ENCODE results near the gene MAT2A.
A peak's percentile ranks its signal among the peaks of the same experiment; 100 is the strongest.
"Not testable (repeated sequence)": the region's sequence is repeated elsewhere in the genome, so short reads cannot be mapped to it uniquely, and the experiment has no call there.

The MAT2A gene

GRCh38 chr2:85541753-85542457, 2.9 kb downstream of the MAT2A start:
- no peak overlapping the region for H3K27ac ChIP-seq
- TF ChIP-seq ZFX (IDR thresholded peaks at IDR 0.05), result no peak
- TF ChIP-seq, protein P1, sequence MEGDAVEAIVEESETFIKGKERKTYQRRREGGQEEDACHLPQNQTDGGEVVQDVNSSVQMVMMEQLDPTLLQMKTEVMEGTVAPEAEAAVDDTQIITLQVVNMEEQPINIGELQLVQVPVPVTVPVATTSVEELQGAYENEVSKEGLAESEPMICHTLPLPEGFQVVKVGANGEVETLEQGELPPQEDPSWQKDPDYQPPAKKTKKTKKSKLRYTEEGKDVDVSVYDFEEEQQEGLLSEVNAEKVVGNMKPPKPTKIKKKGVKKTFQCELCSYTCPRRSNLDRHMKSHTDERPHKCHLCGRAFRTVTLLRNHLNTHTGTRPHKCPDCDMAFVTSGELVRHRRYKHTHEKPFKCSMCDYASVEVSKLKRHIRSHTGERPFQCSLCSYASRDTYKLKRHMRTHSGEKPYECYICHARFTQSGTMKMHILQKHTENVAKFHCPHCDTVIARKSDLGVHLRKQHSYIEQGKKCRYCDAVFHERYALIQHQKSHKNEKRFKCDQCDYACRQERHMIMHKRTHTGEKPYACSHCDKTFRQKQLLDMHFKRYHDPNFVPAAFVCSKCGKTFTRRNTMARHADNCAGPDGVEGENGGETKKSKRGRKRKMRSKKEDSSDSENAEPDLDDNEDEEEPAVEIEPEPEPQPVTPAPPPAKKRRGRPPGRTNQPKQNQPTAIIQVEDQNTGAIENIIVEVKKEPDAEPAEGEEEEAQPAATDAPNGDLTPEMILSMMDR (conservative IDR thresholded peaks at IDR 0.05), result no peak

- no peak overlapping the region for H3K27ac ChIP-seq
- TF ChIP-seq ZFX (IDR thresholded peaks at IDR 0.05), result no peak
- TF ChIP-seq, protein P1 (conservative IDR thresholded peaks at IDR 0.05), result no peak
Observed at GRCh38 chr2:85542777-85543176, 3.8 kb downstream of the MAT2A start.

GRCh38 chr2:85544254-85544691, 5.3 kb downstream of the MAT2A start:
- not testable (repeated sequence) for H3K27ac ChIP-seq

- not testable (repeated sequence) for H3K27ac ChIP-seq
Observed at GRCh38 chr2:85544915-85545779, 6.2 kb downstream of the MAT2A start.

DNA sequence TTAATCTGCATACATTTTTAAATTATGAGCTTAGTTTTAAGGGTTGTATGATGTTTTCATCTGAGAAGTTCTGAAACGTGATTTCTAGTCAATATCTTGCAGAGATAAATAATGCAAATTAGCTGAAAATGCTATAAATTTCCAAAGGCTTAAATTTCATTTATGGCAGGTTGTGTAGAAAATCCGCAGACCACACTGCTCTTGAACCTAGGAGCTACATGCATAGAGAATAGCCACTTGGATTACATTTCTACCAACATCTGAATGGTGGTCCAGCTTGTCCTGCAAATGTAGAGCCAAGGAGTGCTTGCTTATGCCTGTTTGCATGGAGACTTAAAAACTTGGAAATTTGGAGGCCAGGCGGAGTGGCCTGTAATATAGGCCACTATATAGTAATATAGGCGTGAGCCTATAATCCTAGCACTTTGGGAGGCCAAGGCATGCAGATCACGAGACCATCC, 6.8 kb downstream of the MAT2A start:
- peak overlapping the region; percentile 1; the same call in 1 of the 2 replicates for H3K27ac ChIP-seq
- TF ChIP-seq, protein P1 (conservative IDR thresholded peaks at IDR 0.05), result no peak
- TF ChIP-seq ZFX (IDR thresholded peaks at IDR 0.05), result no peak

DNA sequence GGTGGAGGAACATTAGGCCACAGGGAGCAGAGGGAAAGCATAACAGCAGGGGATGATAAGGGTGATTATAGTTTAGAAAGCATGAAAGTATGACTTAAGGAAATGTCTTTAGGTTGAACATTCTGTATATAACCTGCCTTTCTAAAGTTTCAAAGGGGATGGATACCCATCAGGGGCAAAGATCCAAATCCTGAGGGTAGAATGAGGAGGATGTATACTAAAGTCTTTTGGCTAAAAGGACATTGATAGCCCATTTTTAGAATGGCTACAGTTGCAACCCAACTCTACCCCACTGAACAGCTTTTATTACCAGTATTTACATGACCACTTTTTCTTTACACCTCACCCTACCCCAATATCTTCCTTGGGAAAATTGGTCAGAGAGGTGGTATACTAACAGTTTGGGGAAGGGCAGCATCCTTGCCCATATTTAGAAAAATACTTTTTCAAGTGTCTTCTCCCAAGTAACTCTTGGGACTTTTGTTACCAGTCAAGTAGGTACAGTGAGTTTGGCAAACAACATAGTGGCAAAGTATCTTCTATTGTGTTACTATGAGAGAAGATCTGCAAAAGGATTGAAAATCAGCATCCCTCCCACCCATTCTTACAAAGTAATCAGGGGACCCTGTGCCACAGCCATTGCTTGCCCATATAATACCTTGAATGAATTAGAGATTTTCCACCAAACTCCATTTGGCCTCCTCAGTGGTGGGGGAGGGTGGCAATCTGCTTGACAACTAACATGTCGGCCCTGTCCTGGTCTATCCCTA, 8.3 kb downstream of the MAT2A start:
- H3K27ac ChIP-seq, result no peak overlapping the region
- TF ChIP-seq, protein P1 (conservative IDR thresholded peaks at IDR 0.05), result no peak
- no peak for TF ChIP-seq ZFX (IDR thresholded peaks at IDR 0.05)

DNA sequence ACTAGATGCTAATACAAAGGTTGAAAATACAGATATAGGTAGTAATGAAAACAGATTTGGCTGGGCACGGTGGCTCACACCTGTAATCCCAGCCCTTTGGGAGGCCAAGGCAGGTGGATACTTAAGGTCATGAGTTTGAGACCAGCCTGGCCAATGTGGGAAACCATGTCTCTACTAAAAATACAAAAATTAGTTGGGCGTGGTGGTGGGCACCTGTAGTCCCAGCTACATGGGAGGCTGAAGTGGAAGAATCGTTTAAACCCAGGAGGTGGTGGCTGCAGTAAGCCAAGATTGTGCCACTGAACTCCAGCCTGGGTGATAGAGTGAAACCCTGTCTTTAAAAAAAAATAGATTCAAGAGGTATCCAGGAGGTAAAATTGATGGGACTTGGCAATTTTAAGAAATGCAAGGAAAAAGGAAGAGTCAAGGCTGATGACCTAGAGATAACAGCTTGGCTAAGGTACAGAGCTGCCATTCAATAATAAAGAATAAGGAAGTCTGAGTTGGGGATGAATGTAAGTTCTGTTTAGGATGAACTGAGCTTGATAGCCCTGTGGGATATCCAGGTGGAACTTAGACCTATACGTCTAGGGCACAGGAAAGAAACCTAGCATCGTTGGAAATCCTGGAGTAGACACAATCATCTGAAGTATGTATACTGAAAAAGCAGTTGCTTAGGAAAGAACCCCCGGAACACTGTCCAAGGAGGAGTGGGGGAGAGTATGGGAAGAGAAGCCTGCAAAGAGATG, 9.1 kb downstream of the MAT2A start:
- TF ChIP-seq ZFX (IDR thresholded peaks at IDR 0.05), result no peak
- TF ChIP-seq, protein P1 (conservative IDR thresholded peaks at IDR 0.05), result no peak
- no peak overlapping the region; the same call in 1 of the 2 replicates for H3K27ac ChIP-seq

All from C4-2B (cell line).